ENCODE measurements around the gene CHRNB4.

DNA sequence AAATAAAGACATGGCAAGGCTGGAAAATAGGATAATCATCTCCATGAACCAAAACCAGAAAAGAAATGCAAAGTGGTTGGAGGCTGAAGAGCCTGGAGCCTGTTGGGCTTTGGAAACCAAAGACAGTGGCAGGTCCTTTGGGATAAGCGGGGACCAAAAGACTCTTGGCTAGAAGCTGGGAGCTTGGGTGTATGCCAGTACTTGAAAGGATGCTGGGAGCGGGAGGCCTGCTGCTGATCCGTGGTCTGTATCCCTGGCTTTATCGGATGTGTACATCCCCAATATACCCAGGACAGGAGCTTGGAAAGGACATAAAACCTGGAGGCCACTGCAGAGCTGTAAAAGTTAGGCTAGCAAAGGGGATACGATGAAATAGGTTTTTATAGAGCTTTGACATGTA lies 1.3 kb upstream of the CHRNB4 start:
- no peak for TF ChIP-seq EZH2 (IDR thresholded peaks at IDR 0.05; ENCODE audit: low read depth)
- TF ChIP-seq, protein P1, sequence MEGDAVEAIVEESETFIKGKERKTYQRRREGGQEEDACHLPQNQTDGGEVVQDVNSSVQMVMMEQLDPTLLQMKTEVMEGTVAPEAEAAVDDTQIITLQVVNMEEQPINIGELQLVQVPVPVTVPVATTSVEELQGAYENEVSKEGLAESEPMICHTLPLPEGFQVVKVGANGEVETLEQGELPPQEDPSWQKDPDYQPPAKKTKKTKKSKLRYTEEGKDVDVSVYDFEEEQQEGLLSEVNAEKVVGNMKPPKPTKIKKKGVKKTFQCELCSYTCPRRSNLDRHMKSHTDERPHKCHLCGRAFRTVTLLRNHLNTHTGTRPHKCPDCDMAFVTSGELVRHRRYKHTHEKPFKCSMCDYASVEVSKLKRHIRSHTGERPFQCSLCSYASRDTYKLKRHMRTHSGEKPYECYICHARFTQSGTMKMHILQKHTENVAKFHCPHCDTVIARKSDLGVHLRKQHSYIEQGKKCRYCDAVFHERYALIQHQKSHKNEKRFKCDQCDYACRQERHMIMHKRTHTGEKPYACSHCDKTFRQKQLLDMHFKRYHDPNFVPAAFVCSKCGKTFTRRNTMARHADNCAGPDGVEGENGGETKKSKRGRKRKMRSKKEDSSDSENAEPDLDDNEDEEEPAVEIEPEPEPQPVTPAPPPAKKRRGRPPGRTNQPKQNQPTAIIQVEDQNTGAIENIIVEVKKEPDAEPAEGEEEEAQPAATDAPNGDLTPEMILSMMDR (conservative IDR thresholded peaks at IDR 0.05), result no peak
